OCI-LY3 (cell line): ENCODE results near the gene OSBPL8.

Experiments used
- H2AFZ ChIP-seq: fragments of 200-600, 300-600 bp; shearing (Covaris generic); 2 replicates; pipeline ENCODE4 v1.6.0; 2014; ENCODE audit warnings: antibody characterized with exemption, low read depth, low read length
- H3K27ac ChIP-seq: fragments of 200-600, 300-600 bp; sonication (generic); 2 replicates; pipeline ENCODE4 v1.5.1; 2014; ENCODE audit warnings: mild to moderate bottlenecking, low read length, moderate library complexity, mixed read lengths
- H3K27me3 ChIP-seq: fragments of 200-600, 300-600 bp; sonication (generic); 2 replicates; pipeline ENCODE4 v1.6.1; 2014; ENCODE audit warnings: low read depth, low read length, mixed read lengths
- H3K36me3 ChIP-seq: fragments of 200-600, 300-600 bp; sonication (generic); replicated peaks from 2 replicates; pipeline ENCODE3; 2014; ENCODE audit warnings: low read depth, low read length, mixed read lengths
- H3K4me1 ChIP-seq: fragments of 300-600, 200-600 bp; sonication (generic); 2 replicates; pipeline ENCODE4 v1.6.1; 2014; ENCODE audit warnings: low read length, mixed read lengths
- H3K4me2 ChIP-seq: fragments of 200-600, 300-600 bp; sonication (generic); 2 replicates; pipeline ENCODE4 v1.6.1; 2014; ENCODE audit warnings: low read length, mixed read lengths
- H3K4me3 ChIP-seq: fragments of 300-600, 200-600 bp; sonication (generic); 2 replicates; pipeline ENCODE4 v1.5.1; 2014; ENCODE audit warnings: antibody characterized with exemption, mild to moderate bottlenecking, low read length, moderate library complexity
- H3K79me2 ChIP-seq: fragments of 300-600, 200-600 bp; shearing (Covaris generic); 2 replicates; pipeline ENCODE4 v1.6.1; 2014; ENCODE audit warnings: mild to moderate bottlenecking, low read length, mixed read lengths
- H3K9ac ChIP-seq: fragments of 300-600, 200-600 bp; shearing (Covaris generic); 2 replicates; pipeline ENCODE4 v1.6.0; 2014; ENCODE audit warnings: mild to moderate bottlenecking, low read length, moderate library complexity
- H3K9me3 ChIP-seq: fragments of 200-600, 300-600 bp; shearing (Covaris generic); 2 replicates; pipeline ENCODE4 v1.6.1; 2014; ENCODE audit warnings: low read length, mixed read lengths; ENCODE audit not compliant: insufficient read depth
- H4K20me1 ChIP-seq: fragments of 200-600, 300-600 bp; sonication (generic); 2 replicates; pipeline ENCODE4 v1.6.1; 2016; ENCODE audit warnings: low read length, mixed read lengths; ENCODE audit not compliant: insufficient read depth
- EZH2phosphoT487 ChIP-seq: fragments of 200-600 bp; shearing (Covaris generic); IDR thresholded peaks from 2 replicates; pipeline ENCODE4 v1.6.1; 2018; ENCODE audit warnings: antibody characterized with exemption, mixed run types, low read depth
- TF ChIP-seq, protein P1 (sequence below): fragments of 200-600, 300-600 bp; sonication (generic); IDR thresholded peaks from 2 replicates; pipeline ENCODE4 v1.5.1; 2014; ENCODE audit warnings: antibody characterized with exemption, low read length, low read depth

The OSBPL8 gene, protein sequence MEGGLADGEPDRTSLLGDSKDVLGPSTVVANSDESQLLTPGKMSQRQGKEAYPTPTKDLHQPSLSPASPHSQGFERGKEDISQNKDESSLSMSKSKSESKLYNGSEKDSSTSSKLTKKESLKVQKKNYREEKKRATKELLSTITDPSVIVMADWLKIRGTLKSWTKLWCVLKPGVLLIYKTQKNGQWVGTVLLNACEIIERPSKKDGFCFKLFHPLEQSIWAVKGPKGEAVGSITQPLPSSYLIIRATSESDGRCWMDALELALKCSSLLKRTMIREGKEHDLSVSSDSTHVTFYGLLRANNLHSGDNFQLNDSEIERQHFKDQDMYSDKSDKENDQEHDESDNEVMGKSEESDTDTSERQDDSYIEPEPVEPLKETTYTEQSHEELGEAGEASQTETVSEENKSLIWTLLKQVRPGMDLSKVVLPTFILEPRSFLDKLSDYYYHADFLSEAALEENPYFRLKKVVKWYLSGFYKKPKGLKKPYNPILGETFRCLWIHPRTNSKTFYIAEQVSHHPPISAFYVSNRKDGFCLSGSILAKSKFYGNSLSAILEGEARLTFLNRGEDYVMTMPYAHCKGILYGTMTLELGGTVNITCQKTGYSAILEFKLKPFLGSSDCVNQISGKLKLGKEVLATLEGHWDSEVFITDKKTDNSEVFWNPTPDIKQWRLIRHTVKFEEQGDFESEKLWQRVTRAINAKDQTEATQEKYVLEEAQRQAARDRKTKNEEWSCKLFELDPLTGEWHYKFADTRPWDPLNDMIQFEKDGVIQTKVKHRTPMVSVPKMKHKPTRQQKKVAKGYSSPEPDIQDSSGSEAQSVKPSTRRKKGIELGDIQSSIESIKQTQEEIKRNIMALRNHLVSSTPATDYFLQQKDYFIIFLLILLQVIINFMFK

DNA sequence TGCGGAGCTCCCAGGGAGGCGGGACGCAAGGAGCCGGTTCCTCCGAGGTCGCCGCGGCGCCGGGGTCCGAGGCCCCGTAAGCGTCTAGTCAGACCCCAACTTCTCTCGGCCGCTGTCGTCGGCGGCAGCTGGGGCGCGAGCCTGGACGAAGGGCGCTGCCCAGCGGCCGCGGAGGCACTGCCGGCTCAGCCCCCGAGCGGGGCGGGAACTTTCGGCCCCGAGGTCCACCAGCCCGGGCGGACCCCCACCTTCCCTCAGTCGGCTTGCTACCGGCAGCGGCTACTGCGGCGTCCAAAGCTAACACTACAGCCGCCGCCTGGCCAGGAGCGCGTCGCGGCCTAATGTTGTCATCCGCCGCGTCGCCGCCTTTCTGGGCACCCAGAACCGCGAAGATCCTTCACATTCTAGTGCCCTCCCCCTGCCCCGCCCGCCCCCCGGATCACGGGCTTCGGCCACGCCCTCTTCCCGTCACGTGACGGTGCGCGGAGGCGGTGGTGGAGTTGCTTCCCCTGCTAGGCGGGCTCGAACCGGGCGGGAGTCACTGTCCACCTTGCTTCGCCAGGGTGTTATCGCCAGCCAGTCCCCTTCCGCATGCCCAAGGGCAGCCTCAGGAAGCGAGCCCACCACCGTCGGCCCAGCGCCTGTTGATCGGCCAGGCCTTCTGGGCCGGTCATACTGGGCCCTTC, at the start of gene OSBPL8:
OSBPL8 (minus strand) TSS at position 372 of the 686 bp plus-strand sequence. CDS start 72,220 bp downstream, outside the sequence.
- Histone ChIP-seq H3K36me3 (no peaks in the 10 kb centered on the region), H3K27me3 (no peaks in the 10 kb centered on the region), H3K79me2 (peaks cover 37% of the 10 kb centered on the region), H3K9ac (peak within 1 kb of the TSS; percentile 92), H3K4me3 (peak within 1 kb of the TSS; percentile 92), H3K4me1 (peaks cover 26% of the 10 kb centered on the region), H3K9me3 (no peaks in the 10 kb centered on the region), H3K4me2 (peak within 1 kb of the TSS; percentile 82), H4K20me1 (no peaks in the 10 kb centered on the region), H2AFZ (peak within 1 kb of the TSS; percentile 99), H3K27ac (peak within 1 kb of the TSS; percentile 47)
- TF ChIP-seq, protein P1, sequence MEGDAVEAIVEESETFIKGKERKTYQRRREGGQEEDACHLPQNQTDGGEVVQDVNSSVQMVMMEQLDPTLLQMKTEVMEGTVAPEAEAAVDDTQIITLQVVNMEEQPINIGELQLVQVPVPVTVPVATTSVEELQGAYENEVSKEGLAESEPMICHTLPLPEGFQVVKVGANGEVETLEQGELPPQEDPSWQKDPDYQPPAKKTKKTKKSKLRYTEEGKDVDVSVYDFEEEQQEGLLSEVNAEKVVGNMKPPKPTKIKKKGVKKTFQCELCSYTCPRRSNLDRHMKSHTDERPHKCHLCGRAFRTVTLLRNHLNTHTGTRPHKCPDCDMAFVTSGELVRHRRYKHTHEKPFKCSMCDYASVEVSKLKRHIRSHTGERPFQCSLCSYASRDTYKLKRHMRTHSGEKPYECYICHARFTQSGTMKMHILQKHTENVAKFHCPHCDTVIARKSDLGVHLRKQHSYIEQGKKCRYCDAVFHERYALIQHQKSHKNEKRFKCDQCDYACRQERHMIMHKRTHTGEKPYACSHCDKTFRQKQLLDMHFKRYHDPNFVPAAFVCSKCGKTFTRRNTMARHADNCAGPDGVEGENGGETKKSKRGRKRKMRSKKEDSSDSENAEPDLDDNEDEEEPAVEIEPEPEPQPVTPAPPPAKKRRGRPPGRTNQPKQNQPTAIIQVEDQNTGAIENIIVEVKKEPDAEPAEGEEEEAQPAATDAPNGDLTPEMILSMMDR = peak; percentile 44
- no peak for TF ChIP-seq EZH2phosphoT487

DNA sequence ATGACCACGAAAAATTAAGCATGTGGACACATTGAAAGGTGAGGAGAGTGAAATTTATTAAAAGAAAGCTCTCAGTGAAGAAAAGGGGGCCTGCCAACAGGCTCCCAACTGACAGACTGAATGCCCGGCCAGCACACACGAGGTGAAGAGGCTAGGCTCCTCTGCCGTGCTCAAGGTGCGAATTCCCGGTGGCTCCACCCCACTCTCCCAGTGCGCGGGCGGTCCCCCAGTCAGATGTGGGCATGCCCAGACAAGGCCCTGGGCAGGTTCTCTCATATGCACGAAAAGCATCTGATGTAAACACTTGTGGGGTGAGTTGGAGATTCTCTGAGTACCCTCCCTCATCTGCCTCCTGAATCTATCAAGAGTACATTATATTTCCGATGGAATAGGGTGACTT, 48.5 kb upstream of the OSBPL8 start:
- Histone ChIP-seq H3K27ac (no peak overlapping the region), H3K9ac (no peak overlapping the region), H3K4me2 (no peak overlapping the region), H3K27me3 (no peaks in the 10 kb centered on the region), H3K4me3 (no peak overlapping the region), H4K20me1 (no peaks in the 10 kb centered on the region), H3K79me2 (no peaks in the 10 kb centered on the region), H2AFZ (no peak overlapping the region), H3K4me1 (no peaks in the 10 kb centered on the region), H3K36me3 (no peaks in the 10 kb centered on the region), H3K9me3 (no peaks in the 10 kb centered on the region)
- no peak for TF ChIP-seq EZH2phosphoT487
- TF ChIP-seq, protein P1 = no peak

DNA sequence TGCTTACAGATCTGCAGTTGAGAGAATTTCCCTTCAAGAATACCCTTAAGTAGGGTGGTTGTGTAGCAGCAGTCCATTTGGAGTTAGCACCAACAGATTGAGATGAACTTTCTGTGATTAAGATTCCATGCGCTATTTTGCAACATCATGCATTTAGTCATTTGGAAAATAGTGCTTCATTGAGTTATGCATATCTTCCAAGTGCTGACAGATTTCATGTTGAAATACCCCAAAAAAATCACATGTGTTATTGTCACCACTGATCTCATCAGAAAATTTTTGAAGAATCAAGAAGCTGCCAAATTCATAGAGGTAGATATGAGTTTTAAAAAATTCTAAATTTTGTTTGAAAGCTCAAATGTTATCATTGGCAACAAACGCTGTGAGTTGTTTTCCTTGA, 35.5 kb upstream of the OSBPL8 start:
- no peaks in the 10 kb centered on the region for H4K20me1 ChIP-seq
- no peak overlapping the region for H3K4me3 ChIP-seq
- H3K4me2 ChIP-seq = no peak overlapping the region
- no peaks in the 10 kb centered on the region for H3K36me3 ChIP-seq
- H2AFZ ChIP-seq = no peak overlapping the region
- H3K4me1 ChIP-seq = no peaks in the 10 kb centered on the region
- H3K27ac ChIP-seq = no peak overlapping the region
- no peaks in the 10 kb centered on the region for H3K27me3 ChIP-seq
- no peaks in the 10 kb centered on the region for H3K9me3 ChIP-seq
- no peaks in the 10 kb centered on the region for H3K79me2 ChIP-seq
- no peak for TF ChIP-seq EZH2phosphoT487
- TF ChIP-seq, protein P1 = no peak
- H3K9ac ChIP-seq = no peak overlapping the region

DNA sequence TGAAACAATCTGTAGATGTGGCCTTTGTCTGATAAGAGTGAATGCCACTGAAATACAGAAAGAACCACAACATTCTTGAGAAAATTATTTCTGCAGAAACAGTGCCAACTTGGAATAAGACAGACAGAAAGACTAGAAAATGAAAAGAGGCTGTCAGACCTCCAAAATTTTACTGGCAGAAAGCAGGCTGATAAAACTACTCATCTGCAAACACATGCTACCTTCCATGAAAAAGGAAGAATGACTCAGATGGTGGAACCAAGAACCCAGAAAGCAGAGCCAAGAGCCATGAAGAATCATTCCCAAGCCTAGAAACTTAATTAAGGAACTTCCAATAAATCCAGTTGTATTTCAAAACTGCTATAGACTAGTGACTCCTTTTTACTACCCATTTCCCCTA, 31.9 kb upstream of the OSBPL8 start:
- Histone ChIP-seq H3K4me3 (no peak overlapping the region), H3K79me2 (no peaks in the 10 kb centered on the region), H3K36me3 (no peaks in the 10 kb centered on the region), H3K27me3 (no peaks in the 10 kb centered on the region), H3K27ac (no peak overlapping the region), H3K9ac (no peak overlapping the region), H2AFZ (no peak overlapping the region), H3K4me2 (no peak overlapping the region), H4K20me1 (no peaks in the 10 kb centered on the region), H3K4me1 (peaks cover 6% of the 10 kb centered on the region), H3K9me3 (no peaks in the 10 kb centered on the region)
- TF ChIP-seq, protein P1 = no peak
- no peak for TF ChIP-seq EZH2phosphoT487
